ENCODE measurements around the gene FRRS1L.

GRCh38 chr9:109161471-109161870 lies 5.6 kb downstream of the FRRS1L start:
- TF ChIP-seq CTCF (IDR thresholded peaks at IDR 0.05 in 8 of 11, conservative IDR thresholded peaks at IDR 0.05 in 3 of 11) (no peak), POLR2A (IDR thresholded peaks at IDR 0.05) (no peak), POLR2AphosphoS5 (IDR thresholded peaks at IDR 0.05) (no peak)

All from spleen (tissue), 7 donors.